ENCODE results near the gene PRRC1. TPM values are rescaled to one million over a fixed set of nuclear protein-coding genes. Genes with fewer than 3 reads are reported as not detected.

The PRRC1 gene
- total RNA-seq, 1 donor from 2014 or later, result 31.9 TPM

GRCh38 chr5:127582773-127583370, 65.4 kb downstream of the PRRC1 start:
- intact Hi-C loops (cut with DNase I), result no loop called here
- no peaks in the 10 kb centered on the region for H3K27me3 ChIP-seq

GRCh38 chr5:127583866-127584265, 66.4 kb downstream of the PRRC1 start:
- DNase-seq (ENCODE audit: extremely low spot score in 2 of 2), result no peak
- Histone ChIP-seq H3K36me3 (no peaks in the 10 kb centered on the region), H3K4me3 (no peak overlapping the region), H3K27ac (no peak overlapping the region), H3K9me3 (no peaks in the 10 kb centered on the region), H3K4me1 (no peaks in the 10 kb centered on the region), H3K27me3 (no peaks in the 10 kb centered on the region)
- TF ChIP-seq CTCF (IDR thresholded peaks at IDR 0.05) (no peak), POLR2A (IDR thresholded peaks at IDR 0.05) (no peak), POLR2AphosphoS5 (IDR thresholded peaks at IDR 0.05; ENCODE audit: insufficient read depth in 1 of 2, low read depth in 1 of 2) (no peak)
- intact Hi-C loops (cut with DNase I), result no loop called here

More at GRCh38 chr5:127582773-127583370, 65.4 kb downstream of the PRRC1 start:
- Histone ChIP-seq H3K4me3 (no peak overlapping the region), H3K9me3 (no peaks in the 10 kb centered on the region), H3K36me3 (no peaks in the 10 kb centered on the region), H3K27ac (no peak overlapping the region), H3K4me1 (no peaks in the 10 kb centered on the region)
- TF ChIP-seq POLR2A (IDR thresholded peaks at IDR 0.05), result no peak
- no peak for TF ChIP-seq CTCF (IDR thresholded peaks at IDR 0.05)
- no peak for TF ChIP-seq POLR2AphosphoS5 (IDR thresholded peaks at IDR 0.05; ENCODE audit: insufficient read depth in 1 of 2, low read depth in 1 of 2)
- DNase-seq (ENCODE audit: extremely low spot score in 2 of 2), result no peak

- intact Hi-C loops (cut with DNase I), result no loop called here
- Histone ChIP-seq H3K9me3 (no peaks in the 10 kb centered on the region), H3K27ac (no peak overlapping the region), H3K4me1 (no peaks in the 10 kb centered on the region), H3K36me3 (no peaks in the 10 kb centered on the region), H3K27me3 (no peaks in the 10 kb centered on the region), H3K4me3 (no peak overlapping the region)
- TF ChIP-seq POLR2AphosphoS5 (IDR thresholded peaks at IDR 0.05; ENCODE audit: insufficient read depth in 1 of 2, low read depth in 1 of 2) (no peak), POLR2A (IDR thresholded peaks at IDR 0.05) (no peak), CTCF (IDR thresholded peaks at IDR 0.05) (no peak)
- DNase-seq (ENCODE audit: extremely low spot score in 2 of 2), result no peak
Observed at GRCh38 chr5:127585661-127586060, 68.2 kb downstream of the PRRC1 start.

GRCh38 chr5:127586066-127586770, 68.8 kb downstream of the PRRC1 start:
- H3K4me3 ChIP-seq, result no peak overlapping the region
- DNase-seq (ENCODE audit: extremely low spot score in 2 of 2), result no peak
- intact Hi-C loops (cut with DNase I), result no loop called here
- no peaks in the 10 kb centered on the region for H3K36me3 ChIP-seq
- no peaks in the 10 kb centered on the region for H3K4me1 ChIP-seq
- no peaks in the 10 kb centered on the region for H3K27me3 ChIP-seq
- TF ChIP-seq CTCF (IDR thresholded peaks at IDR 0.05) (no peak), POLR2AphosphoS5 (IDR thresholded peaks at IDR 0.05; ENCODE audit: insufficient read depth in 1 of 2, low read depth in 1 of 2) (no peak), POLR2A (IDR thresholded peaks at IDR 0.05) (no peak)
- no peak overlapping the region for H3K27ac ChIP-seq
- H3K9me3 ChIP-seq, result no peaks in the 10 kb centered on the region

GRCh38 chr5:127586811-127587210, 69.4 kb downstream of the PRRC1 start:
- H3K9me3 ChIP-seq, result no peaks in the 10 kb centered on the region
- no peaks in the 10 kb centered on the region for H3K27me3 ChIP-seq
- DNase-seq (ENCODE audit: extremely low spot score in 2 of 2), result no peak
- no peak overlapping the region for H3K4me3 ChIP-seq
- H3K27ac ChIP-seq, result no peak overlapping the region
- no peak for TF ChIP-seq POLR2A (IDR thresholded peaks at IDR 0.05)
- no peak for TF ChIP-seq CTCF (IDR thresholded peaks at IDR 0.05)
- no peak for TF ChIP-seq POLR2AphosphoS5 (IDR thresholded peaks at IDR 0.05; ENCODE audit: insufficient read depth in 1 of 2, low read depth in 1 of 2)
- H3K36me3 ChIP-seq, result no peaks in the 10 kb centered on the region
- H3K4me1 ChIP-seq, result no peaks in the 10 kb centered on the region
- intact Hi-C loops (cut with DNase I), result no loop called here

All from vagina (tissue), 2 donors.